ENCODE data around the gene ZNF443. TPM values are rescaled to one million over a fixed set of nuclear protein-coding genes. Genes with fewer than 3 reads are reported as not detected.

Gene ZNF443
- total and polyA plus RNA-seq, 9 of the 15 experiments (the other 6 are each of a cell fraction or from before 2014, with no cell fraction given) = 1.5 to 4.9 (median 2.8) TPM

DNA sequence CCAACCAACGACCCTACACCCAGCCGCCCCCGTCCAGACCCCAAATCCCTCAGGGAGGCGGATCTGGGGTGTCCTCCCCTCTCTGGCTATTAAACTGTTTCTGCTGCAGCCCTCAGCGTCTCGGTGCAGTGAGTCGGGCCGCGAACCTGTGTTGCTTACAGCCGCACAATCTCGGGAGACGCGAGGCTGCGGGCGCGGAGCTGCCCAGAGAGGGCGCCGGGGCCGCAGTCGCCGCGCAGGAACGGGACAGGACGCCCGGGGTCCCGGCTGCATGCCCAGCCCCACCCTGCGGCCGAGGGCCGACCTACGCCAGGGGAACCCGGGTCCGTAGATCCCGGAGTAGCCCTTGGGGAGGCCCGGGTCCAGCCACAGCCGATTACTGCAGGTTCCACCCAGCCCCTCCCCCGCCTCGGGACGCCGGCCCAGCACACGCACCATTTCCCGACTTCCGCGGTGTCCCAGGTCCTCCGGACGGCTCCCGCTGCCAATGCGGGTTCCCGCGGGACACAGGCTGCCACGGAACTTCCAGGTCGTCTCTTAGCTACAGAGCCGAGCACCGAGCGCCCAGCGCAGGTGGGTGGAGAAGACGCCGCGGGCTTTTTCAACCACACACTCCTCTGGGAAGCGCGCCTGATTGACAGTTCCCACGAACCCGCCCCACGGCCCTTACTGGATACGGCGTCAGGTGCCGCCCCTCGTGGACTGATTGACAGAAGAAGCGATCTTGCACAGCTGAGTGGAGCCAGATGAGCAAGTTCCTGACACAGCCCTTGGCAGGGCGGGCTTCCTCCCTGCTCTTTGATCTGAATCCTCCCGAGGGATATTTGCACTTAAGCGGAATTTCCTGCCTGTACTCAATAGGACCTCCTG, 40.0 kb downstream of the ZNF443 start, which contains the start of gene ZNF799 (continued):
- TF ChIP-seq ESRRA (IDR thresholded peaks at IDR 0.05; ENCODE audit: borderline replicate concordance, low read depth) = no peak
- TF ChIP-seq, protein P1, sequence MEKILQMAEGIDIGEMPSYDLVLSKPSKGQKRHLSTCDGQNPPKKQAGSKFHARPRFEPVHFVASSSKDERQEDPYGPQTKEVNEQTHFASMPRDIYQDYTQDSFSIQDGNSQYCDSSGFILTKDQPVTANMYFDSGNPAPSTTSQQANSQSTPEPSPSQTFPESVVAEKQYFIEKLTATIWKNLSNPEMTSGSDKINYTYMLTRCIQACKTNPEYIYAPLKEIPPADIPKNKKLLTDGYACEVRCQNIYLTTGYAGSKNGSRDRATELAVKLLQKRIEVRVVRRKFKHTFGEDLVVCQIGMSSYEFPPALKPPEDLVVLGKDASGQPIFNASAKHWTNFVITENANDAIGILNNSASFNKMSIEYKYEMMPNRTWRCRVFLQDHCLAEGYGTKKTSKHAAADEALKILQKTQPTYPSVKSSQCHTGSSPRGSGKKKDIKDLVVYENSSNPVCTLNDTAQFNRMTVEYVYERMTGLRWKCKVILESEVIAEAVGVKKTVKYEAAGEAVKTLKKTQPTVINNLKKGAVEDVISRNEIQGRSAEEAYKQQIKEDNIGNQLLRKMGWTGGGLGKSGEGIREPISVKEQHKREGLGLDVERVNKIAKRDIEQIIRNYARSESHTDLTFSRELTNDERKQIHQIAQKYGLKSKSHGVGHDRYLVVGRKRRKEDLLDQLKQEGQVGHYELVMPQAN (IDR thresholded peaks at IDR 0.05; ENCODE audit: borderline replicate concordance) = 0 out of 2 replicates have a peak, but pooled peaks have one; percentile 39
- no peak for TF ChIP-seq ZNF76 (CRISPR knock-in tag; IDR thresholded peaks at IDR 0.05; ENCODE audit: borderline replicate concordance)
- no peak for TF ChIP-seq MEF2D (tag; conservative IDR thresholded peaks at IDR 0.05; ENCODE audit: low read depth)
- no peak for TF ChIP-seq ZNF133 (CRISPR knock-in tag; IDR thresholded peaks at IDR 0.05)
- TF ChIP-seq DEAF1 (CRISPR knock-in tag; IDR thresholded peaks at IDR 0.05) = no peak
- TF ChIP-seq, protein P2, sequence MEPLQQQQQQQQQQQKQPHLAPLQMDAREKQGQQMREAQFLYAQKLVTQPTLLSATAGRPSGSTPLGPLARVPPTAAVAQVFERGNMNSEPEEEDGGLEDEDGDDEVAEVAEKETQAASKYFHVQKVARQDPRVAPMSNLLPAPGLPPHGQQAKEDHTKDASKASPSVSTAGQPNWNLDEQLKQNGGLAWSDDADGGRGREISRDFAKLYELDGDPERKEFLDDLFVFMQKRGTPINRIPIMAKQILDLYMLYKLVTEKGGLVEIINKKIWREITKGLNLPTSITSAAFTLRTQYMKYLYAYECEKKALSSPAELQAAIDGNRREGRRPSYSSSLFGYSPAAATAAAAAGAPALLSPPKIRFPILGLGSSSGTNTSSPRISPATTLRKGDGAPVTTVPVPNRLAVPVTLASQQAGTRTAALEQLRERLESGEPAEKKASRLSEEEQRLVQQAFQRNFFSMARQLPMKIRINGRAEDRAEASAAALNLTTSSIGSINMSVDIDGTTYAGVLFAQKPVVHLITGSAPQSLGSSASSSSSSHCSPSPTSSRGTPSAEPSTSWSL (CRISPR knock-in tag; IDR thresholded peaks at IDR 0.05; ENCODE audit: borderline replicate concordance) = no peak
- TF ChIP-seq, protein P3, sequence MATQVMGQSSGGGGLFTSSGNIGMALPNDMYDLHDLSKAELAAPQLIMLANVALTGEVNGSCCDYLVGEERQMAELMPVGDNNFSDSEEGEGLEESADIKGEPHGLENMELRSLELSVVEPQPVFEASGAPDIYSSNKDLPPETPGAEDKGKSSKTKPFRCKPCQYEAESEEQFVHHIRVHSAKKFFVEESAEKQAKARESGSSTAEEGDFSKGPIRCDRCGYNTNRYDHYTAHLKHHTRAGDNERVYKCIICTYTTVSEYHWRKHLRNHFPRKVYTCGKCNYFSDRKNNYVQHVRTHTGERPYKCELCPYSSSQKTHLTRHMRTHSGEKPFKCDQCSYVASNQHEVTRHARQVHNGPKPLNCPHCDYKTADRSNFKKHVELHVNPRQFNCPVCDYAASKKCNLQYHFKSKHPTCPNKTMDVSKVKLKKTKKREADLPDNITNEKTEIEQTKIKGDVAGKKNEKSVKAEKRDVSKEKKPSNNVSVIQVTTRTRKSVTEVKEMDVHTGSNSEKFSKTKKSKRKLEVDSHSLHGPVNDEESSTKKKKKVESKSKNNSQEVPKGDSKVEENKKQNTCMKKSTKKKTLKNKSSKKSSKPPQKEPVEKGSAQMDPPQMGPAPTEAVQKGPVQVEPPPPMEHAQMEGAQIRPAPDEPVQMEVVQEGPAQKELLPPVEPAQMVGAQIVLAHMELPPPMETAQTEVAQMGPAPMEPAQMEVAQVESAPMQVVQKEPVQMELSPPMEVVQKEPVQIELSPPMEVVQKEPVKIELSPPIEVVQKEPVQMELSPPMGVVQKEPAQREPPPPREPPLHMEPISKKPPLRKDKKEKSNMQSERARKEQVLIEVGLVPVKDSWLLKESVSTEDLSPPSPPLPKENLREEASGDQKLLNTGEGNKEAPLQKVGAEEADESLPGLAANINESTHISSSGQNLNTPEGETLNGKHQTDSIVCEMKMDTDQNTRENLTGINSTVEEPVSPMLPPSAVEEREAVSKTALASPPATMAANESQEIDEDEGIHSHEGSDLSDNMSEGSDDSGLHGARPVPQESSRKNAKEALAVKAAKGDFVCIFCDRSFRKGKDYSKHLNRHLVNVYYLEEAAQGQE (IDR thresholded peaks at IDR 0.05; ENCODE audit: borderline replicate concordance) = 0 out of 2 replicates have a peak, but pooled peaks have one; percentile 9
- TF ChIP-seq, protein P3 (CRISPR knock-in tag; IDR thresholded peaks at IDR 0.05; ENCODE audit: low read depth) = no peak

All from K562 (cell line).